Measurements from ENCODE around the gene C1orf105. TPM values are rescaled to one million over a fixed set of nuclear protein-coding genes. Genes with fewer than 3 reads are reported as not detected.
A peak's percentile ranks its signal among the peaks of the same experiment; 100 is the strongest.

The C1orf105 gene
- total and polyA plus RNA-seq, 4 donors, result 0.16 TPM; not detected in 3

DNA sequence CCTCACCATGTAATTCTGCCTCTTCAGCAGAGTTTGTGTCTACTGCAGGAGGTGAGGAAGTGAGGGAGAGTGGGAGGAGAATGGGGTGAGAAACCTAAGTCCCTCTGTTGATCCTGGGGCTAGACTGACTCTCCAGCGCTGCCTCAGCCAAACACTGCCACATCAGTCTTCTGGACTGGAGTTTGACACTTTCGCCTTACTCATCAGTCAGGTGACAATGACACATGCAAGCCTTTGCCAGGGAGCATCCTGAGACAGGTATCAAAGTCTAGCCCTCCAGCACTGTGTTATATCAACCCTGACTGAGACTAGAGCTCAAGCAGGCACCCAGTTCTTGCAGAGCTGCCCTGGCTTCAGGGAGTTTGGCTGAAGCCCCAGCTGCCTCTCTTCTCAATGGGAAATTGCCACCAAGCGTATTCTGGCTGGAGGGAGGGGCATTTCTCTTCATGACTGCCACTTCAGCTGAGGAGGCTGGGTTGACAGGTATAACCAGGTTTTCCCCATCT, 79.2 kb downstream of the C1orf105 start:
- DNase-seq (ENCODE audit: low spot score), result no peak
- Histone ChIP-seq H3K4me3 (ENCODE audit: low read depth in 1 of 3, low read length in 3 of 3) (no peak overlapping the region), H3K9ac (ENCODE audit: low read depth in 1 of 2, low read length in 2 of 2) (no peak overlapping the region), H3K4me1 (ENCODE audit: control insufficient read depth in 4 of 4, insufficient read depth in 4 of 4, low read length in 3 of 4) (no peaks in the 10 kb centered on the region), H3K9me3 (ENCODE audit: control insufficient read depth in 4 of 4, low read length in 3 of 4) (no peaks in the 10 kb centered on the region), H3K27me3 (ENCODE audit: control insufficient read depth in 4 of 4, insufficient read depth in 4 of 4, low read length in 3 of 4) (no peaks in the 10 kb centered on the region), H3K36me3 (ENCODE audit: control insufficient read depth in 4 of 4, insufficient read depth in 3 of 4, low read depth in 1 of 4, low read length in 3 of 4) (no peaks in the 10 kb centered on the region), H3K27ac (ENCODE audit: low read depth in 1 of 2, low read length in 2 of 2) (no peak overlapping the region)
- 66% methylated on average over 3 of the region's 3 CpGs for WGBS
- peak; percentile 76 to 94 for TF ChIP-seq HNF4A (conservative IDR thresholded peaks at IDR 0.05)
- TF ChIP-seq FOXA1 (IDR thresholded peaks at IDR 0.05), result no peak
- TF ChIP-seq, protein P1, sequence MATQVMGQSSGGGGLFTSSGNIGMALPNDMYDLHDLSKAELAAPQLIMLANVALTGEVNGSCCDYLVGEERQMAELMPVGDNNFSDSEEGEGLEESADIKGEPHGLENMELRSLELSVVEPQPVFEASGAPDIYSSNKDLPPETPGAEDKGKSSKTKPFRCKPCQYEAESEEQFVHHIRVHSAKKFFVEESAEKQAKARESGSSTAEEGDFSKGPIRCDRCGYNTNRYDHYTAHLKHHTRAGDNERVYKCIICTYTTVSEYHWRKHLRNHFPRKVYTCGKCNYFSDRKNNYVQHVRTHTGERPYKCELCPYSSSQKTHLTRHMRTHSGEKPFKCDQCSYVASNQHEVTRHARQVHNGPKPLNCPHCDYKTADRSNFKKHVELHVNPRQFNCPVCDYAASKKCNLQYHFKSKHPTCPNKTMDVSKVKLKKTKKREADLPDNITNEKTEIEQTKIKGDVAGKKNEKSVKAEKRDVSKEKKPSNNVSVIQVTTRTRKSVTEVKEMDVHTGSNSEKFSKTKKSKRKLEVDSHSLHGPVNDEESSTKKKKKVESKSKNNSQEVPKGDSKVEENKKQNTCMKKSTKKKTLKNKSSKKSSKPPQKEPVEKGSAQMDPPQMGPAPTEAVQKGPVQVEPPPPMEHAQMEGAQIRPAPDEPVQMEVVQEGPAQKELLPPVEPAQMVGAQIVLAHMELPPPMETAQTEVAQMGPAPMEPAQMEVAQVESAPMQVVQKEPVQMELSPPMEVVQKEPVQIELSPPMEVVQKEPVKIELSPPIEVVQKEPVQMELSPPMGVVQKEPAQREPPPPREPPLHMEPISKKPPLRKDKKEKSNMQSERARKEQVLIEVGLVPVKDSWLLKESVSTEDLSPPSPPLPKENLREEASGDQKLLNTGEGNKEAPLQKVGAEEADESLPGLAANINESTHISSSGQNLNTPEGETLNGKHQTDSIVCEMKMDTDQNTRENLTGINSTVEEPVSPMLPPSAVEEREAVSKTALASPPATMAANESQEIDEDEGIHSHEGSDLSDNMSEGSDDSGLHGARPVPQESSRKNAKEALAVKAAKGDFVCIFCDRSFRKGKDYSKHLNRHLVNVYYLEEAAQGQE (IDR thresholded peaks at IDR 0.05), result peak; percentile 16
- no peak for TF ChIP-seq GABPA (IDR thresholded peaks at IDR 0.05 in 1 of 2, conservative IDR thresholded peaks at IDR 0.05 in 1 of 2)
- no peak for TF ChIP-seq EGR1 (IDR thresholded peaks at IDR 0.05; ENCODE audit: low read depth in 2 of 2)
- peak; percentile 51 for TF ChIP-seq HNF4G (IDR thresholded peaks at IDR 0.05)
- no peak for TF ChIP-seq NR2F2 (IDR thresholded peaks at IDR 0.05)
- TF ChIP-seq, protein P2, sequence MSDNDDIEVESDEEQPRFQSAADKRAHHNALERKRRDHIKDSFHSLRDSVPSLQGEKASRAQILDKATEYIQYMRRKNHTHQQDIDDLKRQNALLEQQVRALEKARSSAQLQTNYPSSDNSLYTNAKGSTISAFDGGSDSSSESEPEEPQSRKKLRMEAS (IDR thresholded peaks at IDR 0.05), result no peak
- TF ChIP-seq JUND (IDR thresholded peaks at IDR 0.05), result peak in 1 of 2 donors; percentile 96
- TF ChIP-seq YY1 (IDR thresholded peaks at IDR 0.05), result no peak
- TF ChIP-seq, protein P3, sequence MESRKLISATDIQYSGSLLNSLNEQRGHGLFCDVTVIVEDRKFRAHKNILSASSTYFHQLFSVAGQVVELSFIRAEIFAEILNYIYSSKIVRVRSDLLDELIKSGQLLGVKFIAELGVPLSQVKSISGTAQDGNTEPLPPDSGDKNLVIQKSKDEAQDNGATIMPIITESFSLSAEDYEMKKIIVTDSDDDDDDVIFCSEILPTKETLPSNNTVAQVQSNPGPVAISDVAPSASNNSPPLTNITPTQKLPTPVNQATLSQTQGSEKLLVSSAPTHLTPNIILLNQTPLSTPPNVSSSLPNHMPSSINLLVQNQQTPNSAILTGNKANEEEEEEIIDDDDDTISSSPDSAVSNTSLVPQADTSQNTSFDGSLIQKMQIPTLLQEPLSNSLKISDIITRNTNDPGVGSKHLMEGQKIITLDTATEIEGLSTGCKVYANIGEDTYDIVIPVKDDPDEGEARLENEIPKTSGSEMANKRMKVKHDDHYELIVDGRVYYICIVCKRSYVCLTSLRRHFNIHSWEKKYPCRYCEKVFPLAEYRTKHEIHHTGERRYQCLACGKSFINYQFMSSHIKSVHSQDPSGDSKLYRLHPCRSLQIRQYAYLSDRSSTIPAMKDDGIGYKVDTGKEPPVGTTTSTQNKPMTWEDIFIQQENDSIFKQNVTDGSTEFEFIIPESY (IDR thresholded peaks at IDR 0.05), result peak; percentile 27
- TF ChIP-seq SP1 (IDR thresholded peaks at IDR 0.05), result peak; percentile 67
- no peak for TF ChIP-seq FOXA2 (IDR thresholded peaks at IDR 0.05)
- no peak for TF ChIP-seq TAF1 (conservative IDR thresholded peaks at IDR 0.05)
- TF ChIP-seq, protein P4, sequence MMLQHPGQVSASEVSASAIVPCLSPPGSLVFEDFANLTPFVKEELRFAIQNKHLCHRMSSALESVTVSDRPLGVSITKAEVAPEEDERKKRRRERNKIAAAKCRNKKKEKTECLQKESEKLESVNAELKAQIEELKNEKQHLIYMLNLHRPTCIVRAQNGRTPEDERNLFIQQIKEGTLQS (IDR thresholded peaks at IDR 0.05), result peak; percentile 63
- TF ChIP-seq RXRA (IDR thresholded peaks at IDR 0.05), result peak in 1 of 2 donors; percentile 57
- peak in 1 of 2 donors; percentile 8 for TF ChIP-seq RAD21 (IDR thresholded peaks at IDR 0.05)

DNA sequence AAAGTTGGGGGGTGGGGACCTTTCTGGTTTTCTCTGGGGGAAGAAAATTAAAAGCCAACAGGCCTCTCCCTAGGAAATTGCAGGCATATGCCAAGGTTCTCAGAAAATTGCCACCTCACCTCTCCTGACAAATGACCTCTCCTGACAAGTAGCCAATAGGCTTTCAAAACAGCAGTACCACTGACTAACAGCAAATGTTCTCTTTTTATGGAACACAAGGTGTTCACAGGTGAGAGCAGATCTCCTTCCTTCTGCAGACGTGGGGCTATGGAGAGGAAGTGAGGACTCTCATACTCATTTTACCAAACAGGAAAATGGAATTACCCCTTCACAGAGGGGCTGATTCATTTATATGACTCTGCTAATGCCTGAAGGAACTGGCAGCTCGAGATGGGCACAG, 79.7 kb downstream of the C1orf105 start:
- no peaks in the 10 kb centered on the region for H3K4me1 ChIP-seq (ENCODE audit: control insufficient read depth in 4 of 4, insufficient read depth in 4 of 4, low read length in 3 of 4)
- 73% methylated on average over 2 of the region's 2 CpGs for WGBS
- no peak overlapping the region for H3K9ac ChIP-seq (ENCODE audit: low read depth in 1 of 2, low read length in 2 of 2)
- no peaks in the 10 kb centered on the region for H3K27me3 ChIP-seq (ENCODE audit: control insufficient read depth in 4 of 4, insufficient read depth in 4 of 4, low read length in 3 of 4)
- no peaks in the 10 kb centered on the region for H3K36me3 ChIP-seq (ENCODE audit: control insufficient read depth in 4 of 4, insufficient read depth in 3 of 4, low read depth in 1 of 4, low read length in 3 of 4)
- H3K4me3 ChIP-seq (ENCODE audit: low read depth in 1 of 3, low read length in 3 of 3), result no peak overlapping the region
- no peak for DNase-seq (ENCODE audit: low spot score)
- H3K9me3 ChIP-seq (ENCODE audit: control insufficient read depth in 4 of 4, low read length in 3 of 4), result no peaks in the 10 kb centered on the region
- no peak for TF ChIP-seq FOXA2 (IDR thresholded peaks at IDR 0.05)
- no peak for TF ChIP-seq GABPA (IDR thresholded peaks at IDR 0.05 in 1 of 2, conservative IDR thresholded peaks at IDR 0.05 in 1 of 2)
- no peak for TF ChIP-seq HNF4A (conservative IDR thresholded peaks at IDR 0.05)
- TF ChIP-seq, protein P1 (IDR thresholded peaks at IDR 0.05), result no peak
- no peak for TF ChIP-seq JUND (IDR thresholded peaks at IDR 0.05)
- no peak for TF ChIP-seq FOXA1 (IDR thresholded peaks at IDR 0.05)
- TF ChIP-seq EGR1 (IDR thresholded peaks at IDR 0.05; ENCODE audit: low read depth in 2 of 2), result no peak
- TF ChIP-seq, protein P5, sequence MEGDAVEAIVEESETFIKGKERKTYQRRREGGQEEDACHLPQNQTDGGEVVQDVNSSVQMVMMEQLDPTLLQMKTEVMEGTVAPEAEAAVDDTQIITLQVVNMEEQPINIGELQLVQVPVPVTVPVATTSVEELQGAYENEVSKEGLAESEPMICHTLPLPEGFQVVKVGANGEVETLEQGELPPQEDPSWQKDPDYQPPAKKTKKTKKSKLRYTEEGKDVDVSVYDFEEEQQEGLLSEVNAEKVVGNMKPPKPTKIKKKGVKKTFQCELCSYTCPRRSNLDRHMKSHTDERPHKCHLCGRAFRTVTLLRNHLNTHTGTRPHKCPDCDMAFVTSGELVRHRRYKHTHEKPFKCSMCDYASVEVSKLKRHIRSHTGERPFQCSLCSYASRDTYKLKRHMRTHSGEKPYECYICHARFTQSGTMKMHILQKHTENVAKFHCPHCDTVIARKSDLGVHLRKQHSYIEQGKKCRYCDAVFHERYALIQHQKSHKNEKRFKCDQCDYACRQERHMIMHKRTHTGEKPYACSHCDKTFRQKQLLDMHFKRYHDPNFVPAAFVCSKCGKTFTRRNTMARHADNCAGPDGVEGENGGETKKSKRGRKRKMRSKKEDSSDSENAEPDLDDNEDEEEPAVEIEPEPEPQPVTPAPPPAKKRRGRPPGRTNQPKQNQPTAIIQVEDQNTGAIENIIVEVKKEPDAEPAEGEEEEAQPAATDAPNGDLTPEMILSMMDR (IDR thresholded peaks at IDR 0.05; ENCODE audit: low read depth, low read length, missing input control), result no peak
- TF ChIP-seq RAD21 (IDR thresholded peaks at IDR 0.05), result no peak
- TF ChIP-seq HNF4G (IDR thresholded peaks at IDR 0.05), result no peak
- TF ChIP-seq YY1 (IDR thresholded peaks at IDR 0.05), result no peak
- no peak for TF ChIP-seq RXRA (IDR thresholded peaks at IDR 0.05)
- no peak for TF ChIP-seq NR2F2 (IDR thresholded peaks at IDR 0.05)
- H3K27ac ChIP-seq (ENCODE audit: low read depth in 1 of 2, low read length in 2 of 2), result no peak overlapping the region
